Stomach smooth muscle (tissue), 2 donors: ENCODE results near the gene SNX20.

Source experiments
- H3K27ac ChIP-seq: one replicate; pipeline ENCODE4 v1.7.0; 2013; ENCODE audit warnings: mild to moderate bottlenecking, low read length, inconsistent platforms
- H3K27me3 ChIP-seq, 2 donors: one replicate each; pipeline ENCODE4 v1.7.0; 2013; ENCODE audit warnings: low read length in 2 of 2; ENCODE audit not compliant: insufficient read depth in 2 of 2, control insufficient read depth in 1 of 2
- H3K36me3 ChIP-seq, 2 donors: one replicate each; pipeline ENCODE4 v1.7.0; 2013; ENCODE audit warnings: low read length in 2 of 2; ENCODE audit not compliant: control insufficient read depth in 2 of 2, insufficient read depth in 2 of 2
- H3K4me1 ChIP-seq: one replicate; pipeline ENCODE4 v1.7.0; 2013; ENCODE audit warnings: low read length; ENCODE audit not compliant: control insufficient read depth, insufficient read depth
- H3K4me3 ChIP-seq, 2 donors: one replicate each; pipeline ENCODE4 v1.7.0; 2013; ENCODE audit warnings: low read length in 2 of 2
- H3K9ac ChIP-seq, 2 donors: one replicate each; pipeline ENCODE4 v1.7.0; 2013; ENCODE audit warnings: low read length in 2 of 2, mild to moderate bottlenecking in 1 of 2
- H3K9me3 ChIP-seq, 2 donors: one replicate each; pipeline ENCODE4 v1.7.0; 2013; ENCODE audit warnings: low read length in 2 of 2; ENCODE audit not compliant: control insufficient read depth in 2 of 2
- donor health status: healthy.
- donor health status: Pancreatic carcinoma.

The SNX20 gene

GRCh38 chr16:50640919-50641817 is 39.9 kb downstream of the SNX20 start:
- no peak overlapping the region for H3K4me3 ChIP-seq
- H3K36me3 ChIP-seq = peaks cover 0 to 4% of the 10 kb centered on the region in 2 donors
- H3K4me1 ChIP-seq = peaks cover 5% of the 10 kb centered on the region
- H3K27me3 ChIP-seq = no peaks in the 10 kb centered on the region
- H3K9ac ChIP-seq = no peak overlapping the region
- no peaks in the 10 kb centered on the region for H3K9me3 ChIP-seq
- no peak overlapping the region for H3K27ac ChIP-seq

DNA sequence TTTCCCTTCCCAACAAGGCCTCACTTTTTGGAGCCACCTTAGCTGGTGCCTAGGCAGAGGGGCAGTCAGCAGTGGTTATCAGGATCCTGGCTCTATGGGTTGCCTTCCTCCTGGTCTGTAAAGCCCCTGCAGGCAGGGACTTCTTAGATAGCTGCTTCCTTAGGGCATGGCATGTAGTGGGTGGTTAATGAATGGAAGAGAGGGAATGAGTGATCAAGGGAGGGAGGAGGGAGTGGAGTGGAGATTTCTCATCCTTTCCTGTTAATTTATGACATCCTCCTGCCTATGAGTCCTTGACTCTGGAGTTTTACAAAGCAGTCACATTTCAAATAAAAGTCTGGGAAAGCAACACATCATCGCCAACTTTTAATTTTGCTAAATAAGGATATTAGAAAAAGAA is 40.7 kb downstream of the SNX20 start:
- H3K9ac ChIP-seq = no peak overlapping the region
- no peak overlapping the region for H3K27ac ChIP-seq
- no peaks in the 10 kb centered on the region for H3K27me3 ChIP-seq
- no peaks in the 10 kb centered on the region for H3K9me3 ChIP-seq
- no peak overlapping the region for H3K4me3 ChIP-seq
- peaks cover 5% of the 10 kb centered on the region for H3K4me1 ChIP-seq
- peaks cover 0 to 4% of the 10 kb centered on the region in 2 donors for H3K36me3 ChIP-seq

DNA sequence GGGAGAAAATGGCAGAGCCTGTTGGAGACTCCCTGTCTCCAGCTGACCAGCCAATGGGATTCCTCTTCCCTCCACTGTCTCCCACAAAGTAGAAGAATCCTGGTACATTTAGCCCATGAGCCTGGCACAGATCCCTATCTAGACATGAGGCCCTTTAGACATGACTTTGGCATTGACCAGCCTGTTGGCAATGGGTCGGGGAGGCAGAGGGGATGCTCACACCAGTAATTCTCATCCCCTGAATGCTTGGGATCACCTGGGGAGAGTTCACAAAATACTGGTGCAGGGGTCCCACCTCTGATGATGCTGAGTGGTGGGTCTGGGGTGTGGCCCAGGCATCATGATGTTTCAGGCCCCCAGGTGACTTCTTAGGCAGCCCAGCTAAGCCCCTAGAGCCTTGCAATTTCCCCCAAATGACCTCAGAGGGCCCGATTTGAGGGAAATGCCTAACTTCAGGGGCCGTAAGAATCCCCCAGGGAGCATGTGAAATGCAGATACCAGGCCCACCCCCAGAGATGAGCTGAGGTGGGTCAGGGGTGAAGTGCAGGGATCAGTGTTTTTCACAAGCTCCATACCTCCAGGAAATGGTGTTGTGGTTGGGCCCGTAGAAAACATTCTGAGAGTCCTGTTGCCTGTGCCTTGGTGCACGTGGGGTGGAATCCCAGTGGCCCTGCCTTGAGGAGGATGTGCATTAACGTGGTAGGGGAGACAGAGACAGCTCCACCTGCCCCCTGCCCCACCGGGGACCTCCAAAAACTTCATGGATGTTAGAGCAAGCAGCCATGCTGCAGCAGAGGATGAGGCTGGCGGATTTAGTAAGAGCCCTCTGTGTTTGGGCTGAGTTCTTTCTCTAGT is 42.1 kb downstream of the SNX20 start:
- Histone ChIP-seq H3K36me3 (peaks cover 4 to 8% of the 10 kb centered on the region in 2 donors), H3K27me3 (no peaks in the 10 kb centered on the region), H3K4me3 (no peak overlapping the region), H3K9ac (no peak overlapping the region), H3K4me1 (peaks cover 5% of the 10 kb centered on the region), H3K27ac (no peak overlapping the region), H3K9me3 (no peaks in the 10 kb centered on the region)

- H3K9me3 ChIP-seq = no peaks in the 10 kb centered on the region
- H3K4me3 ChIP-seq = no peak overlapping the region
- no peak overlapping the region for H3K27ac ChIP-seq
- no peaks in the 10 kb centered on the region for H3K27me3 ChIP-seq
- H3K9ac ChIP-seq = no peak overlapping the region
- peaks cover 2% of the 10 kb centered on the region for H3K4me1 ChIP-seq
- peaks cover 4 to 5% of the 10 kb centered on the region in 2 donors for H3K36me3 ChIP-seq
Observed at GRCh38 chr16:50637716-50638602, 43.2 kb downstream of the SNX20 start.

GRCh38 chr16:50636753-50637374 is 44.2 kb downstream of the SNX20 start:
- Histone ChIP-seq H3K9me3 (no peaks in the 10 kb centered on the region), H3K36me3 (peaks cover 4 to 8% of the 10 kb centered on the region in 2 donors), H3K4me3 (no peak overlapping the region), H3K27me3 (no peaks in the 10 kb centered on the region), H3K4me1 (no peaks in the 10 kb centered on the region), H3K9ac (no peak overlapping the region), H3K27ac (no peak overlapping the region)

DNA sequence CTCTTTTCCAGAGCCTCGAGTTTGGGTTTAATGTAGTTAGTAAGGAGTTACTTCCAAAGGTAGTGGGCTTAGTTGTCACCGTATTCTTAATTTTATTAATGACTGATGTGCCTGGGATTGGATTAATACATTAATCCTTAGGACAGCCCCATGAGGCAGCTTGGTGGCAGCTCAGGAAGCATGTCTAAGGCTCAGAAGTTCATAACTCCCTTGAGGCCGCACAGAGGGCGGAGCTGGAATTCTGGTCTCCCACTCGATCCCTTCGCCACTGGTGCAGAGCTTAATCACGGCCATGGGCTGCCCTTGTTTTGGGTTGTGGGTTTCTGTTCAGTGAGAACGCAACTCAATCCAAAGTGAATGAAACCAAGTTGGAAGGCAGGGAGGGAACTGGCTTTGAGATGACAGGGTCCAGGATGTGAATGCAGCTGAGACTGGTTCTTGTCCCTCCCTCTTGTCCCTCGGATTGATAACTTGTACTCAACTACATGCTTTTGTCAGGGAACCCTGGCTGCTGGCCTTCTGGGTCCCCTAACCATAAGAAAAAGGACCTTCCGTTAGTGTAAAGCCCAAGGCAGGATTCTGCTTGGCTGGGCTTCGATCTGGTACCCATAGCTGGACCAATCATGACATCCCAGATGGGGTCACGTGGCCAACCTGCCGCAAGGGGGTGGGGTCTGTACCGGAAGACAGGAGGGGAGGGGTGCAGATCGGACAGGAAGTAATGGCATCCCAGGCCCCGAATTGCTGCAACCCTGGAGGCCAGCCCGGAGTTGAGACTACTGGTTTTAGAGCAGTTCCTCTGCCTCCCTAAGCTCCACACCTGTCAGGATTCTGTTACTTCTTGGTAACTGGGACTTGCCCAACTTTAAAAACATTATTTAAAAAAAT is 45.4 kb downstream of the SNX20 start:
- Histone ChIP-seq H3K36me3 (peaks cover 4 to 17% of the 10 kb centered on the region in 2 donors), H3K4me1 (no peaks in the 10 kb centered on the region), H3K9me3 (no peaks in the 10 kb centered on the region), H3K4me3 (no peak overlapping the region), H3K27me3 (no peaks in the 10 kb centered on the region), H3K27ac (no peak overlapping the region), H3K9ac (no peak overlapping the region)

DNA sequence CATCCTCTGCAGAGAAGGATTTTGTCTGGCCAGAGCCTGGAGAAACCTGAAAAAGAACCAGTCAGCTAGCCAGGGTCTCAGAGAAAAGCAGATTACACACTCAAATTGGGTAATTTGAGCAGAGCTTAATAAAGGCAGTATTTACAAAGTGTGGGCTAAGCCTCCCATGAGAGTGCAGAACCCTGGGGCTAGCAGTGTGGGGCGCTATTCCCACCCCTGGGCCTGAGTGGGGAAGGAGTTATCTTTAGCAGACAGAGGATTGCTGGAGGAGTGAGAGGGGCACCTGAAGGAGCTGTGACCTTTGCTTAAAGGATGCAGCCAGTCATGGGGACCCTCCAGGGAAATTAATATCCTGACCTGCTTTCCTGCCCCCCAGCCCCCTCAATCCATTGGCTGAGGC is 46.2 kb downstream of the SNX20 start:
- Histone ChIP-seq H3K27ac (no peak overlapping the region), H3K9ac (no peak overlapping the region), H3K36me3 (peaks cover 6 to 19% of the 10 kb centered on the region in 2 donors), H3K4me3 (no peak overlapping the region), H3K27me3 (no peaks in the 10 kb centered on the region), H3K4me1 (no peaks in the 10 kb centered on the region), H3K9me3 (no peaks in the 10 kb centered on the region)

DNA sequence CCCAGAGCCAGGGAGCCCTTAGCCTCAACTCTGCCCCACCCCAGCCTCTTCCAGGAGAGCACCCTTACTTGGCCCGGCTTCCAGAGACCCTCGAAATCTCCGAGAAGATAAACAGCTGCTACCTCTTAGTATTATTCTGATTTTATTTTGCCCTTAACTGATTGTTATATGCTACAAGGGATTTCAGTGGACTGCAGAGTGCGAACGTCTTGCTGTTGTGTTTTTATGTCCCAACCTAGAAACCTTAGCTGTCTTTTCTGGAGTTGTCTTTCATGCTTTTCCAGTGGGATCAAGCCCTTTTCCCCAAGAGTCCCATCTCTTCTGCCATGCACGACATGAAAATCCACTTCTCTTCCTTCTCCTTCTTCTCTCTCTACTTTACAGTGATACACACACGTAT is 47.0 kb downstream of the SNX20 start:
- peaks cover 6 to 19% of the 10 kb centered on the region in 2 donors for H3K36me3 ChIP-seq

DNA sequence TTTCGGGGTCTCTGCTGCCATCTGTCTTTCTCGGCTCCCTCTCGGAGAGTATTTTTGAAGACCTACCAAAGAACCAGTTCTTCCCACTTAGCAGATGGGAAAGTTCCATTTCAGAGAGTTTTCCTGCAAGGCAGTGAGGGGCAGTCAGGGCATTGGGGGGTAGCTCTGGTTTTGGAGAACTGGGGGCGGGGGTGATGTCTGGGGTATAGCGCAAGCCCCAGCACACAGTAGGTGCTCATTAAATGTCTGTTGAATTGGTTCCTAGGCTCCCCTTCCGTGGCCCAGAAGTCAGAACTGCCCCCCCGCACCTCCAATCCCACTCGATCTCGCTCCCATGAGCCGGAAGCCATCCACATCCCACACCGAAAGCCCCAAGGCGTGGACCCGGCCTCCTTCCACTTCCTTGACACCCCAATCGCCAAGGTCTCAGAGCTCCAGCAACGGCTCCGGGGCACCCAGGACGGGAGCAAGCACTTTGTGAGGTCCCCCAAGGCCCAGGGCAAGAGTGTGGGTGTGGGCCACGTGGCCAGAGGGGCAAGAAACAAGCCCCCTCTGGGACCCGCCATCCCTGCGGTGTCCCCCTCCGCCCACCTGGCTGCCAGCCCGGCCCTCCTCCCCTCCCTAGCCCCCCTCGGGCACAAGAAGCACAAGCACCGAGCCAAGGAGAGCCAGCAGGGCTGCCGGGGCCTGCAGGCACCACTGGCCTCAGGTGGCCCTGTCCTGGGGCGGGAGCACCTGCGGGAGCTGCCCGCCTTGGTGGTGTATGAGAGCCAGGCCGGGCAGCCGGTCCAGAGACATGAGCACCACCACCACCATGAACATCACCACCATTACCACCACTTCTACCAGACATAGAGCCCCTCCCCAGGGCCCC is 47.9 kb downstream of the SNX20 start:
- Histone ChIP-seq H3K9ac (no peak overlapping the region), H3K4me3 (no peak overlapping the region), H3K27me3 (no peaks in the 10 kb centered on the region), H3K4me1 (no peaks in the 10 kb centered on the region), H3K9me3 (no peaks in the 10 kb centered on the region), H3K36me3 (peaks cover 6 to 19% of the 10 kb centered on the region in 2 donors), H3K27ac (no peak overlapping the region)

More for the DNA sequence above, 47.0 kb downstream of the SNX20 start:
- H3K4me1 ChIP-seq = no peaks in the 10 kb centered on the region
- H3K9ac ChIP-seq = no peak overlapping the region
- no peak overlapping the region for H3K27ac ChIP-seq
- H3K27me3 ChIP-seq = no peaks in the 10 kb centered on the region
- H3K4me3 ChIP-seq = no peak overlapping the region
- H3K9me3 ChIP-seq = no peaks in the 10 kb centered on the region
